K562 (cell line): Measurements from ENCODE around the gene RTP3. TPM values are rescaled to one million over a fixed set of nuclear protein-coding genes. Genes with fewer than 3 reads are reported as not detected.

ENCODE experiments used
- CEBPZ ChIP-seq: fragments of 150-350 bp; IDR thresholded peaks from 2 replicates; pipeline ENCODE4 v1.6.1; 2014; ENCODE audit warnings: low read depth, mild to moderate bottlenecking, low read length, borderline replicate concordance
- EP300 ChIP-seq: IDR thresholded peaks from 2 replicates; pipeline ENCODE4 v1.6.1; 2012; ENCODE audit warnings: low read length, improper control_type of control experiment
- GTF2E2 ChIP-seq: fragments of 200-800 bp; sonication (Bioruptor generic); IDR thresholded peaks from 2 replicates; pipeline ENCODE4 v1.6.1; 2016; ENCODE audit warnings: missing genetic modification characterization, missing compliant biosample characterization
- NFATC3 ChIP-seq: fragments of 450-650 bp; IDR thresholded peaks from 2 replicates; pipeline ENCODE4 v1.6.1; 2017; ENCODE audit warnings: mild to moderate bottlenecking
- NR2C2 ChIP-seq, 2 experiments: fragments of 200-800 bp in 1 of 2; sonication (Bioruptor generic) in 1 of 2; sonication (generic) in 1 of 2; formaldehyde crosslinking in 1 of 2; IDR thresholded peaks; 2 replicates each; pipeline versions ENCODE4 v1.6.1 to v1.8.0; 2016 to 2022; ENCODE audit warnings: mild to moderate bottlenecking in 1 of 2, missing compliant biosample characterization in 1 of 2, missing genetic modification characterization in 1 of 2, missing genetic modification reagents in 1 of 2
- PKNOX1 ChIP-seq: fragments of 450-650 bp; IDR thresholded peaks from 2 replicates; pipeline ENCODE4 v1.6.1; 2016
- POLR2A ChIP-seq: fragments of 450-650 bp; conservative IDR thresholded peaks from 2 replicates; pipeline ENCODE4 v1.6.1; 2016
- SMARCE1 ChIP-seq: fragments of 450-650 bp; IDR thresholded peaks from 2 replicates; pipeline ENCODE4 v1.7.1; 2016; ENCODE audit warnings: mild to moderate bottlenecking
- STAT5A ChIP-seq: IDR thresholded peaks from 2 replicates; pipeline ENCODE4 v1.6.1; 2012; ENCODE audit warnings: low read length, inconsistent platforms, borderline replicate concordance
- TCF7 ChIP-seq: sonication (generic); IDR thresholded peaks from 2 replicates; pipeline ENCODE4 v1.6.1; 2016; ENCODE audit warnings: antibody characterized with exemption, borderline replicate concordance
- TFE3 ChIP-seq: fragments of 450-650 bp; formaldehyde crosslinking; IDR thresholded peaks from 2 replicates; pipeline ENCODE4 v1.4.0; 2020; ENCODE audit warnings: mild to moderate bottlenecking, mixed read lengths
- TRIM24 ChIP-seq, 2 experiments: fragments of 450-650 bp; IDR thresholded peaks; 2 replicates each; pipeline ENCODE4 v1.6.1; 2016
- ZBTB40 ChIP-seq, 2 experiments: fragments of 450-650 bp in 1 of 2; sonication (generic) in 1 of 2; formaldehyde crosslinking in 1 of 2; IDR thresholded peaks; 2 replicates each; pipeline versions ENCODE4 v1.7.1 to v1.9.0; 2016 to 2022; ENCODE audit warnings: inconsistent platforms in 1 of 2, mild to moderate bottlenecking in 1 of 2, missing genetic modification reagents in 1 of 2
- polyA plus RNA-seq, 8 experiments: library from polyadenylated mRNA; depleted of rRNA in 4 of 8; stranded (reverse) in 5 of 8; unstranded in 3 of 8; fragments of >200 nt; fragmentation: Nextera tagmentation in 2 of 8; fragmentation: Illumina TruSeq in 1 of 8; extraction: Ambion mirVana in 2 of 8; extraction: Trizol in 1 of 8; gene quantifications; 2 replicates each; pipeline versions ENCODE4 v1.2.1 to v1.2.3, GENCODE V29; 2011 to 2014; ENCODE audit warnings: inconsistent platforms in 1 of 8, missing spikeins in 1 of 8
- total RNA-seq, 7 experiments: library from RNA; depleted of rRNA in 6 of 7; stranded (reverse); fragments of >200 nt in 6 of 7; fragmentation: Illumina TruSeq in 2 of 7; extraction: Trizol in 2 of 7; gene quantifications; 2 replicates each; pipeline versions ENCODE4 v1.2.1 to v1.2.3, GENCODE V29; 2011 to 2021; ENCODE audit warnings: low replicate concordance in 1 of 7

Gene RTP3
- total and polyA plus RNA-seq, 9 of the 15 experiments (the other 6 are each of a cell fraction or from before 2014, with no cell fraction given), result not detected

GRCh38 chr3:46542344-46542743 is 44.6 kb downstream of the RTP3 start (continued):
- TF ChIP-seq CEBPZ, result no peak
- TF ChIP-seq TCF7, result no peak
- TF ChIP-seq ZBTB40 (IDR thresholded peaks at IDR 0.05), result peak; percentile 48; the same call in 1 of the 2 replicates
- no peak for TF ChIP-seq ZBTB40 (CRISPR knock-in tag; IDR thresholded peaks at IDR 0.05)
- no peak for TF ChIP-seq POLR2A
- 0 out of 2 replicates have a peak, but pooled peaks have one; percentile 47 for TF ChIP-seq NFATC3
- TF ChIP-seq TFE3 (CRISPR knock-in tag), result no peak
- 0 out of 2 replicates have a peak, but pooled peaks have one; percentile 24 for TF ChIP-seq EP300
- TF ChIP-seq PKNOX1, result 0 out of 2 replicates have a peak, but pooled peaks have one; percentile 6
- no peak for TF ChIP-seq NR2C2 (CRISPR knock-in tag; IDR thresholded peaks at IDR 0.05)
- TF ChIP-seq NR2C2 (tag; IDR thresholded peaks at IDR 0.05), result no peak
- TF ChIP-seq SMARCE1, result 0 out of 2 replicates have a peak, but pooled peaks have one; percentile 66
- TF ChIP-seq STAT5A, result no peak
- TF ChIP-seq GTF2E2 (tag), result 0 out of 2 replicates have a peak, but pooled peaks have one; percentile 31
- TF ChIP-seq TRIM24 (IDR thresholded peaks at IDR 0.05), result peak in 1 of 2 experiments; percentile 11; a peak in 1 of 4 replicates
